ENCODE results near the gene NSMCE4A. TPM values are rescaled to one million over a fixed set of nuclear protein-coding genes. Genes with fewer than 3 reads are reported as not detected.

The NSMCE4A gene
- total RNA-seq, 2 experiments from 2014 or later, result 34.2 to 36.5 TPM

DNA sequence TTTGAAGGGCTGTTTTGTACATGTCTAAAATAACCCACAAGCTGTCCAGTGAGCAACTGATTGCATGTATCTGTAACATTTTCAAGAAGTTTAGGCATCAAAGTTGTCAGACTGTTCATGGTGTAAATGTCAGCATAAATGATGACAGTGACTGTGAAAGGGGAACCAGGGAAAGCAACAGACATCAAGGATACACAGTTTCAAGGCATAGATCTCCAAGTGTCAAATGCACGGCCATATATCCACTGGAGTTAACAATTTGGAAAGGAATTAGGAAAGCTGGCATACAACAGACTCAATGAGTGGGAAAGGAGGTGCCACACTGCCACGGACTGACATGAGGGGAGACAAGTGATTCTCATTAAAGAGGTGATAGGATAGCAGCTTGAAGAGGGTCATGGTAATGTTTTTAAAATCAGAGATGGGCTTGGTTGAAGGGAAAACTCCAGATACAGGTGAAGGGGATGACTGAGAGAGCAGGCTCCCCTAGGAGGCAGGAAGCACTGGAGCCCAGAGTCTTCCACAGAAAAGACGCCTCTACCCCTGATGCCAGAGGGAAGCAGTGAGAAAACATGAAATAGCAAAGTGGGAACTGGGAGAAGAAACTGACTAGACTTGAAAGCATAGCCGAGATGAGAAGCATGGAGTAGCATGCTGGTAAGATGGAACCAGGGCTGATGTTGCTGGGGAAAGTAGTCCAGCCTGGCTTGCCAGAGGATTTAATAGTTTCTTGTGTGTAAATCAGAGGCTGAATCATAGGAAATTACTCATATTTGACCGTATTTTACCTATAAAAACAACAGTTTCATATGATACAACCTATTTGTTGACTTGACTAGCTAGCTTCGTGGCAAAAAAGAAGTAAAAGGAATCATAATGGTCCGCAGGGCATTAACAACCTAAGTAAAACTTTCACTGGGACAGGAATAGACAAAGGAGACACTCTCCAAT is 18.6 kb downstream of the NSMCE4A start:
- H3K36me3 Mint-ChIP-seq (ENCODE audit: low read depth), result peaks cover 51% of the 10 kb centered on the region
- H3K4me3 Mint-ChIP-seq, result no peak overlapping the region
- Histone ChIP-seq H3K4me1 (ENCODE audit: insufficient read depth, low read length) (no peaks in the 10 kb centered on the region), H3K4me3 (ENCODE audit: low read length) (no peak overlapping the region), H3K36me3 (ENCODE audit: insufficient read depth, low read length) (peaks cover 30% of the 10 kb centered on the region), H3K9me3 (ENCODE audit: control insufficient read depth in 1 of 2, insufficient read depth in 1 of 2, low read length in 2 of 2) (no peaks in the 10 kb centered on the region), H3K27ac (ENCODE audit: low read depth in 1 of 2, low read length in 2 of 2) (no peak overlapping the region), H3K27me3 (ENCODE audit: control insufficient read depth in 1 of 2, insufficient read depth in 2 of 2, low read length in 2 of 2) (no peaks in the 10 kb centered on the region)
- TF ChIP-seq, protein P1, sequence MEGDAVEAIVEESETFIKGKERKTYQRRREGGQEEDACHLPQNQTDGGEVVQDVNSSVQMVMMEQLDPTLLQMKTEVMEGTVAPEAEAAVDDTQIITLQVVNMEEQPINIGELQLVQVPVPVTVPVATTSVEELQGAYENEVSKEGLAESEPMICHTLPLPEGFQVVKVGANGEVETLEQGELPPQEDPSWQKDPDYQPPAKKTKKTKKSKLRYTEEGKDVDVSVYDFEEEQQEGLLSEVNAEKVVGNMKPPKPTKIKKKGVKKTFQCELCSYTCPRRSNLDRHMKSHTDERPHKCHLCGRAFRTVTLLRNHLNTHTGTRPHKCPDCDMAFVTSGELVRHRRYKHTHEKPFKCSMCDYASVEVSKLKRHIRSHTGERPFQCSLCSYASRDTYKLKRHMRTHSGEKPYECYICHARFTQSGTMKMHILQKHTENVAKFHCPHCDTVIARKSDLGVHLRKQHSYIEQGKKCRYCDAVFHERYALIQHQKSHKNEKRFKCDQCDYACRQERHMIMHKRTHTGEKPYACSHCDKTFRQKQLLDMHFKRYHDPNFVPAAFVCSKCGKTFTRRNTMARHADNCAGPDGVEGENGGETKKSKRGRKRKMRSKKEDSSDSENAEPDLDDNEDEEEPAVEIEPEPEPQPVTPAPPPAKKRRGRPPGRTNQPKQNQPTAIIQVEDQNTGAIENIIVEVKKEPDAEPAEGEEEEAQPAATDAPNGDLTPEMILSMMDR (IDR thresholded peaks at IDR 0.05), result no peak
- ChIA-PET POLR2A (no interaction called here), CTCF (interaction anchor here (0.7 kb wide), 1 partner anchor 8 kb away, joined by 3 read pairs; no protein-coding TSS in a partner anchor)
- no peaks in the 10 kb centered on the region for H3K27me3 Mint-ChIP-seq
- no peaks in the 10 kb centered on the region for H3K4me1 Mint-ChIP-seq (ENCODE audit: low read depth)
- intact Hi-C loops (cut with DNase I, micrococcal nuclease), result no loop called here
- H3K9me3 Mint-ChIP-seq, result no peaks in the 10 kb centered on the region
- DNase-seq (no peak), ATAC-seq (ENCODE audit: poor library complexity) (no peak)
- no peak overlapping the region for H3K27ac Mint-ChIP-seq

DNA sequence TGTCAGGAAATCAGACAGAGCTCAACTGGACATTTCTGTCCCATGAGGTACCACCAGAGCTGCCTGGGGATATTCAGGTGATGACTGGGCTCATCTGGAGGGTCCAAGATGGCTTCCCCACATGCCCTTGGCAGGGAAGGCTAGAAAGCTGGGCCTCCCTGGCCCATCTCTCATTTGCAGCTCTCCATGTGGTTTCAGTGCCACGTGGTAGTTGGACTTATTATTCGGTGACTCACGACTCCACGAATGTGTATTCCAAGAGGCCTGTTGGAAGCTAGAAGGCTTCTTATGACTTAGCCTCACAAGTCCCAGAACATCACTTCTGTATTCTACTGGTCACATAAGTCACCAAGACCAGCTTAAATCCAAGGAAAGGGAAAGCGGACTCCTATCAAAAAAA is 22.8 kb downstream of the NSMCE4A start:
- TF ChIP-seq, protein P1 (IDR thresholded peaks at IDR 0.05), result no peak
- Histone ChIP-seq H3K27ac (ENCODE audit: low read depth in 1 of 2, low read length in 2 of 2) (no peak overlapping the region), H3K4me1 (ENCODE audit: insufficient read depth, low read length) (no peaks in the 10 kb centered on the region), H3K36me3 (ENCODE audit: insufficient read depth, low read length) (peaks cover 5% of the 10 kb centered on the region), H3K4me3 (ENCODE audit: low read length) (no peak overlapping the region), H3K27me3 (ENCODE audit: control insufficient read depth in 1 of 2, insufficient read depth in 2 of 2, low read length in 2 of 2) (no peaks in the 10 kb centered on the region), H3K9me3 (ENCODE audit: control insufficient read depth in 1 of 2, insufficient read depth in 1 of 2, low read length in 2 of 2) (no peaks in the 10 kb centered on the region)
- no peak for ATAC-seq (ENCODE audit: poor library complexity)
- CTCF ChIA-PET, result no interaction called here
- DNase-seq, result no peak
- Mint-ChIP-seq H3K9me3 (no peaks in the 10 kb centered on the region), H3K27ac (no peak overlapping the region), H3K4me1 (ENCODE audit: low read depth) (no peaks in the 10 kb centered on the region), H3K4me3 (no peak overlapping the region), H3K27me3 (no peaks in the 10 kb centered on the region), H3K36me3 (ENCODE audit: low read depth) (peaks cover 22% of the 10 kb centered on the region)
- intact Hi-C loops (cut with DNase I, micrococcal nuclease), result no loop called here
- POLR2A ChIA-PET, result no interaction called here

DNA sequence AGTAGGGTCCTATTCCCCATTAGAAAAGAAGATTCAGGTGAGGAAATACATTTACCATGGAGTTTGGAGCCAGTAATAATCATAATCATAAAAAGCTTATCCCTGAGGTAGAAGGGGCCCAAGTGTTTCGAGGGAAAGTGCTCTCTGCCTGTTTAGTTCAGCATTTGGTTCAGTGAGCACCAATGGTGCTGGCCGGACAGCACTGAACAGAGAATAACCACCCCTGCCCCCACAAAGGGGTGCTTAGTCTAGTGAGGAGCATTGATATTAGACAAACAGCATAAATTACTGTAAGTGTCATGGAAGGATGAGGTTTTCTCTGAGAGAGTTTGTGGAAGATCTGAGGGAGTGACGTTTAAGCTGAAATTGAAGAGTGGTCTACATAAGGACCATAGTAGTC is 25.6 kb downstream of the NSMCE4A start:
- Mint-ChIP-seq H3K27me3 (no peaks in the 10 kb centered on the region), H3K4me3 (no peak overlapping the region), H3K9me3 (no peaks in the 10 kb centered on the region), H3K27ac (no peak overlapping the region), H3K36me3 (ENCODE audit: low read depth) (no peaks in the 10 kb centered on the region), H3K4me1 (ENCODE audit: low read depth) (no peaks in the 10 kb centered on the region)
- no peak for ATAC-seq (ENCODE audit: poor library complexity)
- ChIA-PET POLR2A (no interaction called here), CTCF (no interaction called here)
- Histone ChIP-seq H3K27ac (ENCODE audit: low read depth in 1 of 2, low read length in 2 of 2) (no peak overlapping the region), H3K36me3 (ENCODE audit: insufficient read depth, low read length) (no peaks in the 10 kb centered on the region), H3K4me1 (ENCODE audit: insufficient read depth, low read length) (no peaks in the 10 kb centered on the region), H3K27me3 (ENCODE audit: control insufficient read depth in 1 of 2, insufficient read depth in 2 of 2, low read length in 2 of 2) (no peaks in the 10 kb centered on the region), H3K9me3 (ENCODE audit: control insufficient read depth in 1 of 2, insufficient read depth in 1 of 2, low read length in 2 of 2) (no peaks in the 10 kb centered on the region), H3K4me3 (ENCODE audit: low read length) (no peak overlapping the region)
- TF ChIP-seq, protein P1 (IDR thresholded peaks at IDR 0.05), result no peak
- intact Hi-C loops (cut with DNase I, micrococcal nuclease), result no loop called here
- DNase-seq, result no peak

All from CD4-positive, alpha-beta T cell (primary cell).